ENCODE results near the gene MDP1.
"Not testable (repeated sequence)": the region's sequence is repeated elsewhere in the genome, so short reads cannot be mapped to it uniquely, and the experiment has no call there.

Gene MDP1

DNA sequence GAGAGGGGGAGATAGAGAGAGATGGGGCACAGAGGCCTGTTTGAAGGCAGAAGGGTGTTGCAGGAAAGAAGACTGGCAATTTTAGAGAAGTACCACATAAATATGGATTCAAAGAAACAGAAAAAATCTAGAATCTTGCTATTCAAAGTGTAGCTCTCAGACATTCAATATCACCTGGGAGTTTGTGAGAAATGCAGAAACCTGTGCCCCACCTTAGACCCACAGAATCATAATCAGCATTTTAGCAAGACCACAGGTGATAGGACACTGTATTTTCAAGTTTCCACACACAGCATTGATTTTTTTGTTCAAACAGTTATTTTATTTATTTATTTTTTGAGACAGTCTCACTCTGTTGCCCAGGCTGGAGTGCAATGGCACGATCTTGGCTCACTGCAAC is 13.0 kb upstream of the MDP1 start:
- DNase-seq: no peak

- DNase-seq: no peak
These were observed 10.6 kb upstream of the MDP1 start for GRCh38 chr14:24226473-24226872.

GRCh38 chr14:24224618-24225071 is 8.8 kb upstream of the MDP1 start:
- peak; percentile 51 for DNase-seq

GRCh38 chr14:24222987-24223386 is 7.1 kb upstream of the MDP1 start:
- DNase-seq: not testable (repeated sequence)

- DNase-seq: no peak
These were observed 3.7 kb upstream of the MDP1 start for GRCh38 chr14:24219521-24219920.

GRCh38 chr14:24219080-24219479 is 3.2 kb upstream of the MDP1 start:
- DNase-seq: no peak

- not testable (repeated sequence) for DNase-seq
These were observed 1.0 kb upstream of the MDP1 start for GRCh38 chr14:24216876-24217275.

DNA sequence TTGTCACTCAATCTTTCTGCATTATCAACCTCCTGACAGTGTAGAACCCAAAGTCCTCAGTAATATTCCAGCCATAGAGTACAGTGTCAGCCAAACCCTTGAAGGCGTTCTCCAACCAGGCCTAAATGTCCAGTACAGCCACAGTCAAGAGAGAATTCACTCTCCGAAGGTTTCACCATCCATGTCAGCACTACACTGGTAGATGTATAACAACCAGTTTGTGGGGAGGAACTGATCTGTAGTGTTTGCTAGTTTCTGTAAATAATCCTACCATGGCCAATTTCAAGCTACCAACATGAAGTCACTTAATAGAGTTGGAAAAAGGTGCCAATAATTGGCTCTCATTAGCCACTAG is 456 bp upstream of the MDP1 start:
- no peak for DNase-seq

- no peak for DNase-seq
These were observed 1.8 kb downstream of the MDP1 start for GRCh38 chr14:24213866-24214662.

DNA sequence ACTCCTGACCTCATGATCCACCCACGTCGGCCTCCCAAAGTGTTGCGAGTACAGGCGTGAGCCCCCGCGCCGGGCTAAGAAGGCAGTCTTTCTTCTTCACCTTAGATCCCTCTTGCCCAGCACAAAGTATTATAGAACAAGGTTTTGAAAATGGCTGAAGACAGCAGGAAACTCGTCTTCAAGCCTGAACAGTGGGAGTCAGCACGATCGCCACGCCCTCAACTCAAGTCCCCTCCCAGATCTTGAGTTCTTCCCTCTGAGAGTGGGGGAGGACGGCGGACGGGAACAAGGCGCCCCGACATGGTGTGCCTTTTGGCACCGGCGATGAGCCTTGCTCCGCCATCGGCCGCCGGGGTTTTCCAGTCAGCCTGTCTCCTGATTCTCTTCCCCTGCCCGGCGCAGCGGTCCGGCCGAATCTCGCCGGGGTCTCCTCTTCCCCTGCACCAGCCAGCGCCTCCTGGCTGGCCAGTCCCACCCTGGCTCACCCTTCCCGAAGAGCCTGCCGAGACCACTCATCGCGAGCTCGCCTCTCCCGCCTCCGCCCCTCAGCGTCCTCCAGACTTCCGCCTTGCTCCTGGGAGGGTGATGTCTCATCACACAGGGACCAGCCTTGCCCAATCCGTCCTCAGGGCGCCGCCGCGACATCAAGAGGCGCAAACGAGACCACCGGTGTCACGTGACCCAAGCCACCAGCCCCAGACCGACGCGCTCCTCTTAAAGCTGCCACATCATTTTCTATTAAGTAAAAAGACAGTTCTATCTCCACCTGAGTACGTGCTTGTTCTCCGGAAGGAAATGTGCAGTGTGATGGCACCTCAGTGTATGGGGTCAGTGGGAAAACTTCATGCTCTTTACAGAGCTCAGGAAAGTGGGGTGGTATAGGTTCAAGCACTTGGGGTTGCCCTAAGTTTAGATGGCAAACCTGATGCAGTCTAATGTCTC is 2.7 kb downstream of the MDP1 start, which contains the start of gene CHMP4A:
TSS of gene CHMP4A (minus strand) at position 565 of the 942 bp plus-strand sequence. CDS start at position 516, 49 bp downstream.
- DNase-seq: peak; percentile 97

DNA sequence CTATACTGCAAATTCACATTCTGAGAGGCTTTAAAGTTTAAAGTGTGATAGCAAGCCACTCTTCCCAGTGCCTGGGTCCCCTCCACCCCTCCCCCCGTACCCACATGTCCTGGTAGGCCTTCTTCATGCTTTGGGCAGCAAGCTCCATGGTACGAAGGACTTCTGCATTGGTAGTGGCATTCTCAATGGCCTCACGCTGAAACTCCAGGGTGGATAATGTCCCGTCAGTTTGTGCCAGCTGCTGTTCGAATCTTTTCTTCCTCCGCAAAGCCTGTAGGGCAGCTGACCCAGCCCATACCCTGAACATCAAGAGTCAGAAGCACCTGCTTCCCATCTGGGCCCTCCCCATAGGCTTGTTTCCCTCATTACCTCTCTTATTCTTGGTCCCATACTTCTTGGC is 4.6 kb downstream of the MDP1 start:
- DNase-seq: no peak

- no peak for DNase-seq
These were observed 8.2 kb downstream of the MDP1 start for GRCh38 chr14:24207625-24208024.

DNA sequence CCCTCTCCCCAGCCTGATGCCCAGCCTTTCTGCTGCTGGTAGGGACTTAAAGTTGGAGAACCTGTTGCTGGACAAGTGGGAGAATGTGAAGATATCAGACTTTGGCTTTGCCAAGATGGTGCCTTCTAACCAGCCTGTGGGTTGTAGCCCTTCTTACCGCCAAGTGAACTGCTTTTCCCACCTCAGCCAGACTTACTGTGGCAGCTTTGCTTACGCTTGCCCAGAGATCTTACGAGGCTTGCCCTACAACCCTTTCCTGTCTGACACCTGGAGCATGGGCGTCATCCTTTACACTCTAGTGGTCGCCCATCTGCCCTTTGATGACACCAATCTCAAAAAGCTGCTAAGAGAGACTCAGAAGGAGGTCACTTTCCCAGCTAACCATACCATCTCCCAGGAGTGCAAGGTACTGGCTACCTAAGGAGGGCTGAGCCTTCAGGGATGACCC is 8.7 kb downstream of the MDP1 start:
- DNase-seq: no peak

DNA sequence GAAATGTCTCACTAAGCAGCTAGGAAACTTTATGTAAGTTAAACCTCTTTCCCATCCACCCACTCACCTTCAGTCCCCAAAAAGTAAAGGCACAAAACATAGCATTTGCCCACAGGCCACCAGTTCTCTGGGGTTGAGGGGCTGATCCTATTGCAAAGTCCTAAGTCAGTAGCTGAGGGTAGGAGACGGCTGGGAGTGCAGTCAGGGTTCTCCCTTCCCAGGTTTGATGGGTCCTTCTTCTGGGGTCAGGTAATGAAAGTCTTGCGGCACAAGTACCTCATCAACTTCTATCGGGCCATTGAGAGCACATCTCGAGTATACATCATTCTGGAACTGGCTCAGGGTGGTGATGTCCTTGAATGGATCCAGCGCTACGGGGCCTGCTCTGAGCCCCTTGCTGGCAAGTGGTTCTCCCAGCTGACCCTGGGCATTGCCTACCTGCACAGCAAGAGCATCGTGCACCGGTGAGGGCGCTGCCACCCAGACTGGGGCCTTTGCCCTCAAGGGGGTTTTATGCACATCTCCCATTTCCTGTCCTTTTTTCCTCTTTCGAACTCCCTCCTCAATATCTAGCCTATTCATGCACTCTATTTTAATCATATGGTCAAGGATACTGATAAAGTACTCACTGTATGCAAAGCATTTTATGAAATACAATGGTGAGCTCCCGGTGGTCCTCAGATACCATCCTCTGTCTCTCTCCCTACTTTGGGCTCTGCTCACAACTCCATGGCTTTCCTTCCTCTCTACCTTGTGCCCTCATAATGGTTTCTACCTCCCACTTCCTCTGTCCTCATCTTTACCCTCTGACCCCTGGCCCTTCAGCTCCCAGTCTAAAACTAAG is 9.4 kb downstream of the MDP1 start:
- DNase-seq: no peak

DNA sequence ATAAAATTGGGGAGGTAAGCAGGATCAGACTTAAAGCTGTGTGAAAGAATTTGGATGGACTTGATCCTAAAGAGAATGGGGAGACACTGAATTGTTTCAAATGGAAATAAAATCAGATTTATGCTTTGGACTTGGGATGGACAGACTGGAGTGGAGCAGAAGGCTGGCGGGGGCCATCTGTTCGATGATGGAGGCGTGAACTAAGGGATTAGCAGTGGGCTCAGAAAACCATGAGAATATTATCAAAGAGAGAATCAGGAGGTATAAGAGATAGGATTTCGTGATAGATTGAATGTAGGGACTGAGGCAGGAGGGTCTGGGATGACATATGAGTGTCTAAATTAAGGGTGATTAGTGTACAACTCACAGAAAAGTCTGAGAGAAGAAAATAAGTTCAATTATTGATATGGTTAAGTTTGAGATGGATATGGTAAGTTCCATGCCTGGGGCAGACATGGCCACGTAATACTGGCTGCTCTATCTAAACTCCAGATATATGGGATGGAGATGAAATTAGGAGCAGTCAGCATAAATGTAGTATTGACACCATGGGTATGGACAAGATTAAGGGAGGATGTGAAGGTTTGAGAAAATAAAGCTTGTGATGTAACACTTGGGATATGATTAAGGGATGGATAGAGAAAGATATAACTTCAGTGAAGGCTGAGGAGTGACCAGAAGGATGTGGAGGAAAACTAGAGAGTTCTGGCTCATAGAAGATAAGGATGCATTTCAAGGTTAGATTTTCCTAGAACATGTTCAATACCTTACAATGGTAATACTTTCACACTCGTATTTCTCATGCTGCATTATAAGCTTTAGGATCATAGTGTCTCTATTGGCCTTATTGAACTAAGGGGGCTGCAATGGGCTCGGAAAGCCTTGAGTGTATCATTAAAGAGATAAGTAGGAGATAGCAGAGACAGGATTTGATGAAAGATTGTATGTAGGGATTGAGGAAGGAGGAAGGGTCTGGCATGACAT is 11.4 kb downstream of the MDP1 start:
- no peak for DNase-seq

GRCh38 chr14:24203249-24203886 is 12.5 kb downstream of the MDP1 start:
- not testable (repeated sequence) for DNase-seq

- not testable (repeated sequence) for DNase-seq
These were observed 13.3 kb downstream of the MDP1 start for GRCh38 chr14:24202538-24202937.

GRCh38 chr14:24198814-24199524 is 16.9 kb downstream of the MDP1 start:
- DNase-seq: no peak

- DNase-seq: no peak
These were observed 18.8 kb downstream of the MDP1 start for GRCh38 chr14:24197056-24197450.
